Activated CD4-positive, CD25-positive, alpha-beta regulatory T cell treated with anti-CD3 and anti-CD28 coated beads, Interleukin-2, amount 50 U/mL, for 24 hours (primary cell): ENCODE results near the gene DELE1.
A peak's percentile ranks its signal among the peaks of the same experiment; 100 is the strongest.

Experiments
- ATAC-seq, 2 donors: fragments of 150-1000 bp; cut with Tn5 transposase; one replicate each; pipeline ENCODE4 v1.10.0; 2021; ENCODE audit warnings: mild to moderate bottlenecking in 1 of 2, moderate library complexity in 1 of 2

Gene DELE1

GRCh38 chr5:141958546-141959172 lies 35.0 kb downstream of the DELE1 start:
- ATAC-seq = peak in 1 of 2 donors; percentile 15

GRCh38 chr5:141960018-141960417 lies 36.3 kb downstream of the DELE1 start:
- no peak for ATAC-seq

DNA sequence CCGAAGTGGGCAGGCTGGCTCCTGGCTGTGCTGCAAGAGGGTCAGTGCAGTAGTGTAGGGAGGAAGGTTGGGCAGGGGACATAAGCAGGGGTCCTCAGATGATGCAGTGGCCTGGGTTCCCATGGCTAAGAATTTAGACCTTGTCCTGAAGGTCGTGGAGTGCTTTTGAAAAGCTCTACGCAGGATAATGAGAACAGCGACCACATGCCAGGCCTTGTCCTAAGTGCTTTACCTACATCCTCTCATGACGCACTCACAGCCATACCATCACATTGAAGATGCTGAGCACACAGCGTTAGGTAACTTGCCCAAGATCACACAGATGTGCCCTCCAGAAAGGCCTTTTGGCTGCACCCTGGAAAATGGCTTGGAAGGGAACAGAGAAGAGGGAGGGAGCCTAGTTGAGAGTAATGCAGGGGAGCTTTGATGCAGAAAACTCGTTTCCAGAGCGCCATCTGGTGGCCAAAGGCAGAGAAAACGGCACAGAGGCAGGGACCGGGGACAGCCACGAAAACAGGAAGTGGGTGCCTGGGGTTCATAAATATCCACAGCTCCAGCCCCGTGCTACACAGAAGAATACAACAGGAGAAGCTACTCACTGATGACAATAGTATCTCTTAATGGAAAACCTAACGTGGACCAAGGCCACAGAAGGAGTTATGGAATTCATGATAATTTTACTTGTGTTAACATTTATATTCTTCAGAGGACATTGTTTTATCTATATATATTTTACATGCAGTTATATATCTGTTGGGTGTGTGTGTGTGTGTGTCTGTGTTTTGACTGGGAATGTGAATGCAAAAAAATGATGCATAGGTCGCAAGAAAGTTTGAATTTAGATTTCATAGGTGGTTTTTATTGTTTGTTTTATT lies 37.0 kb downstream of the DELE1 start:
- peak; percentile 95 to 97 for ATAC-seq

GRCh38 chr5:141961466-141961865 lies 37.8 kb downstream of the DELE1 start:
- no peak for ATAC-seq

DNA sequence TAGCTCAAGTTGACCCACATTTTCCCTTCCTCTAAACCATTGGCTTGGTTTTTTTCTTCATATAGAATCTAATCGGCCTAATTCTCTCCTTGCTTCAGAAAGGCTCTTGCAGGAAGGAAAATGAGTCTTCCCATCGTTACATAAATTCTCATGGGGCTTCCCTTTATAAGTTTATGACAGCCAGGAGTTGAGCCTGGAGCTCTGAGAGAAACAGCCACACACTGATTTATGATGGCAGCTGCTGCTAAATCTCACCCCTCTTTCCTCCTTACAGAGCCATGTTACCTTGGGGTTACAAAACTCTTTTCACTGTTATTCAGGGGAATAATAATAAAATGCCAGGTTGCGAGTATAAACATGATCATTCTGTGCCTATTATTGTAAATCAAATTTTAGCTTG lies 40.0 kb downstream of the DELE1 start:
- ATAC-seq = no peak

- no peak for ATAC-seq
Measured at GRCh38 chr5:141965071-141965470, 41.4 kb downstream of the DELE1 start.

GRCh38 chr5:141966275-141966962 lies 42.7 kb downstream of the DELE1 start:
- no peak for ATAC-seq

GRCh38 chr5:141966963-141967333 lies 43.3 kb downstream of the DELE1 start:
- no peak for ATAC-seq

DNA sequence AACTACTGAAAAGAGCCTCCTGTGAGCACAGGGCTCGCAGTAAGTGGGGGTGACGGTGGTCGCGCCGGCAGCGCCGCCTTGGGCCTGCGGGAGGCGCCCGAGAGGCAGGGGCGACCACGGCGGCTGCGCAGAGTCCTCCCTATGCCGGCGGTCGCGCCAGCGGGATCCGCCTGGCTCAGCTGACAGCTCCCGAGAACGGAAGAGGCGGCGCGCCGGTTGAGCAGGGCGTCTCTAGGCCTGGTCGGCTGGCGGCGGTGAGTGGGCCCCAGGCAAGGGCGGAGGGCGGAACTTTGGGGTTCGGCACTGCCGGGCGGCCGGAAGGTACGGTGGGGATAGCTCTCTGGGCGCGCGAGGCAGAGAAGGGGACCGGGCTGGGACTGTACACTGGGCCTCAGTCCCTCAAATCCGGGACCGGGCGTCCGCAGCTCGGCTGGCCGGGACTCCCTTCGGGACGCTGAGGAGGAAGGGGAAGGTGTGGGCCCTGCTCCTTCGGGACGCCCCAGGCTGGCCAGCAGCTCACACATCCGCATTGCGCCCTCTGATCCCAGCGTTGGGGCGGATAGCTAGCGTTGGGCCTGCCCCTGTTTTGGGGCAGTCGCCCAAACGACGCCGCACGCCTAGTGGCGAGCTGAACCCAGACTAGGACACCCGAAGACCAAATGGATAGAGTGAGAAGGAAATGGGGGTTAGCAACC lies 45.4 kb downstream of the DELE1 start, which contains the start of gene RNF14:
TSS of gene RNF14 (plus strand) at position 192 of the 695 bp plus-strand sequence. CDS start 4,484 bp downstream, outside the sequence.
- ATAC-seq = peak; percentile 97

- no peak for ATAC-seq
Measured at GRCh38 chr5:141969783-141970771, 46.4 kb downstream of the DELE1 start.

- peak; percentile 39 to 44 for ATAC-seq
Measured at GRCh38 chr5:141973871-141974595, 50.4 kb downstream of the DELE1 start.

DNA sequence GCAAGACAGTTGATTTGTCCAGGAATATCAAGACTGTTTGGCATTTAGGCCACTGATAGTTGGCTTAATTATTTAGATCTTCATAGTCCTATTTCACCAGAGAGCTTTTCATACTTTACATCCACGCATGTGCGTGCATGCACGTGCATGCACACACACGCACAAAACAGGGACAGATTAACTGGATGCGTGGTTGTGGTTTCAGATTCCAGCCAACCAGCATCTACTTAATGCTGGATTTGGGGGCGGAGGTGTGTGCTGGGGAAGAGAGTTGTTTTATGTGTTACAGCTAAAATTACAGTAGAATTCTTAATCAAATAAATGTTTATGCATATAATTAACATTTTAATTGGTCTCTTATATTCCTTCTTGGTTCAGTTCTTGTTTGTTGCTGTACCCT lies 52.5 kb downstream of the DELE1 start:
- ATAC-seq = no peak

GRCh38 chr5:141978389-141978788 lies 54.7 kb downstream of the DELE1 start:
- no peak for ATAC-seq

DNA sequence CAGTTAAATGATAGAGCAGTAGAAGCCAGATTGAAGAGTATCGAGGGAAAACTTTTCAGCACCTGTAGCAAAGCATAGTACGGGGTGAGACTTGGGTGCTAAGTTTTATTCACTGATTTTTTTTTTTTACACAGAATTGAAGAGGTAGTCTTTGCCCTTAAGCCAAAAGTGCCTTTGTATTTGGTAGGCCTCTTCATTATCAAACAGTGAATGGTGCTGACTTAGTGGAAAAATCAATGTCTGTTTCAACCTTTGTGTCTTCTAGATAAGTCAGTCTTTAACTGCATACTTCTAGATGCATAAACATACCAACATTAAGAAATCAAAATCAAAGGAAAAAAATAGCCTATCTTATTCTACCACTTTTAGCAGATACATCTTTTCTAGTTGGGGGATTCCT lies 59.0 kb downstream of the DELE1 start:
- ATAC-seq = no peak

DNA sequence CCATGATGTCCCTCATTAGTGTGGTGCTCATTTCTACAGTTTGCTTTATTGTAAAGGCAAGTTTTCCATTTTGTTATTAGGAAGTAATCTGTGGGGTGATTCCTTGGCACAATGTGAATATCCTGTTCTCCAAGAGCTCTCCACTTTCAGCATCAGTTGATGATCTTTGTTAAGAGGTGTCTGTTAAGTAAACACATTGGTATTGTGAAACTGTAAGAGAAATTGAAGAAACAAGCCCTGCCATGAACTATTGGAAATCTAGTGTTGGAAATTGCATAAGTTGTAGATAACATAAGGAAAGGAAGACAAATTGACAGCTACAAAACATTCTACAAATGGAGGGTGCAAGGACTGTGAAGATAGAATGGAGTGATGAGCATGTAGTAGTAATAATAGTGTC lies 62.4 kb downstream of the DELE1 start:
- ATAC-seq = no peak

- ATAC-seq = no peak
Measured at GRCh38 chr5:141989720-141990119, 66.0 kb downstream of the DELE1 start.
